ENCODE results near the gene POU6F2. TPM values are rescaled to one million over a fixed set of nuclear protein-coding genes. Genes with fewer than 3 reads are reported as not detected.

The POU6F2 gene
- total RNA-seq, 1 donor from 2014 or later = 9.2 TPM

DNA sequence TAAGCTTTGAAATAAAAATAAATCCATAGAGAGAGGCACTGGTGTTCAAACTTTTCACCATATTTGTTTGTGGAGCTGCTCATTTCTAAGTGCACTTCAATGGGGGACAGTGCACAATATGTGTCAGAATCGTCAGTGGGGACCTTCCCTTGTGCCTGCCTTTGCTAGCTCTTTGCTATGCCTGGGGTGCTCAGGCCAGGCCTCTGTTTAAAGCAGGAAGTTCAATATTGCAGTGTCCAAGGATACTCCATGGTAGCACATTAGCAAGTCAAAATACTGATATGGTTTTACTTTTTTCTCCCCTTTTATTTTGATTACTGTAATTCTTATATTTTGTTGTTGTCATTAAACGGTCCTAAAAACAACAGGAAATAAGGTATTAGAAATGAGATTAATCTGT is 113.4 kb downstream of the POU6F2 start:
- Mint-ChIP-seq H3K4me3 (no peak overlapping the region), H3K4me1 (peaks cover 18% of the 10 kb centered on the region)

DNA sequence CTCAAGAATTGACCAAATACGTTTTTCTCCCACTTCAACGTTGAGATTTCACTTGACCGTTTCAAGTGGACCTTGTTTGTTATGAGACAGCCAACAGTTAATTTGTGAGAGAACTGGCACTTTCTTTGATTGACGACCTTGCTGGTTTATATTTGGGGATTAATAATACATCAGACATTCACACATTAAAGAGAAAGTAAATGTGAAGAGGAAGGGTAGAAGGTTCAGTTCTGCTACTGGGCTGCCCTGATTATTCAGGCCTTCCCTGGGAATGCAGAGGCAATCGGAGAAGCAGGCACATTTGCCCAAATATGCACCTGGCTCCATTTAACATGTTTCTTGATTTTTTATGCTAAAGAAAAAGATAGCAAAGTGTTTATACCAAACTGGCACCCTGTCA is 114.1 kb downstream of the POU6F2 start:
- peaks cover 9% of the 10 kb centered on the region for H3K27me3 Mint-ChIP-seq (ENCODE audit: low read depth)
- H3K9me3 Mint-ChIP-seq = no peaks in the 10 kb centered on the region
- TF ChIP-seq, protein P1, sequence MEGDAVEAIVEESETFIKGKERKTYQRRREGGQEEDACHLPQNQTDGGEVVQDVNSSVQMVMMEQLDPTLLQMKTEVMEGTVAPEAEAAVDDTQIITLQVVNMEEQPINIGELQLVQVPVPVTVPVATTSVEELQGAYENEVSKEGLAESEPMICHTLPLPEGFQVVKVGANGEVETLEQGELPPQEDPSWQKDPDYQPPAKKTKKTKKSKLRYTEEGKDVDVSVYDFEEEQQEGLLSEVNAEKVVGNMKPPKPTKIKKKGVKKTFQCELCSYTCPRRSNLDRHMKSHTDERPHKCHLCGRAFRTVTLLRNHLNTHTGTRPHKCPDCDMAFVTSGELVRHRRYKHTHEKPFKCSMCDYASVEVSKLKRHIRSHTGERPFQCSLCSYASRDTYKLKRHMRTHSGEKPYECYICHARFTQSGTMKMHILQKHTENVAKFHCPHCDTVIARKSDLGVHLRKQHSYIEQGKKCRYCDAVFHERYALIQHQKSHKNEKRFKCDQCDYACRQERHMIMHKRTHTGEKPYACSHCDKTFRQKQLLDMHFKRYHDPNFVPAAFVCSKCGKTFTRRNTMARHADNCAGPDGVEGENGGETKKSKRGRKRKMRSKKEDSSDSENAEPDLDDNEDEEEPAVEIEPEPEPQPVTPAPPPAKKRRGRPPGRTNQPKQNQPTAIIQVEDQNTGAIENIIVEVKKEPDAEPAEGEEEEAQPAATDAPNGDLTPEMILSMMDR (IDR thresholded peaks at IDR 0.05; ENCODE audit: unreplicated experiment) = no peak
- H3K27ac Mint-ChIP-seq = no peak overlapping the region
- no peaks in the 10 kb centered on the region for H3K36me3 Mint-ChIP-seq
- DNase-seq (ENCODE audit: low spot score in 2 of 2, unreplicated experiment in 2 of 2) = no peak
- no peak overlapping the region for H3K4me3 Mint-ChIP-seq
- peaks cover 18% of the 10 kb centered on the region for H3K4me1 Mint-ChIP-seq

More for the DNA sequence above, 113.4 kb downstream of the POU6F2 start:
- TF ChIP-seq, protein P1 (IDR thresholded peaks at IDR 0.05; ENCODE audit: unreplicated experiment) = no peak
- DNase-seq (ENCODE audit: low spot score in 2 of 2, unreplicated experiment in 2 of 2) = no peak
- no peaks in the 10 kb centered on the region for H3K36me3 Mint-ChIP-seq
- no peak overlapping the region for H3K27ac Mint-ChIP-seq
- H3K27me3 Mint-ChIP-seq (ENCODE audit: low read depth) = peaks cover 6% of the 10 kb centered on the region
- no peaks in the 10 kb centered on the region for H3K9me3 Mint-ChIP-seq

DNA sequence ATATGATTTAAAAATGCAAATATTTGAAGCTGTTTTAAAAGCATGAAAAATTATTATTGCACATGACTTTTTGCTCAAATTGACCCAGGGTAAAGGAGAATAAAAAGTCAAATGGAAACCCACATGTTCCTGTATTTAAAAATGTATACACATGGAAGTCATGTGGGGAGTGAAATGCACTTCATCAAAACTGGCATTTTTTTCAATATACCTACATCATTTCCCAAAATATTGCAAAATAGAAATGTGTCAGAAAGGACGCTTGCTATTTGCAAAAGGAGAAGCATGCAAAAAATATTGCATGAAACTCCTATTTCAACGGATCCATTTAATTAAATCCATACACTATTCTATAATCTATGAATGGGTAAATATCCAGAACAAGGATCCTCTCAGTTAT is 117.0 kb downstream of the POU6F2 start:
- Mint-ChIP-seq H3K4me3 (no peak overlapping the region), H3K27me3 (ENCODE audit: low read depth) (peaks cover 9% of the 10 kb centered on the region), H3K36me3 (no peaks in the 10 kb centered on the region), H3K27ac (no peak overlapping the region), H3K9me3 (no peaks in the 10 kb centered on the region), H3K4me1 (peaks cover 10% of the 10 kb centered on the region)
- no peak for DNase-seq (ENCODE audit: low spot score in 2 of 2, unreplicated experiment in 2 of 2)
- TF ChIP-seq, protein P1 (IDR thresholded peaks at IDR 0.05; ENCODE audit: unreplicated experiment) = no peak

DNA sequence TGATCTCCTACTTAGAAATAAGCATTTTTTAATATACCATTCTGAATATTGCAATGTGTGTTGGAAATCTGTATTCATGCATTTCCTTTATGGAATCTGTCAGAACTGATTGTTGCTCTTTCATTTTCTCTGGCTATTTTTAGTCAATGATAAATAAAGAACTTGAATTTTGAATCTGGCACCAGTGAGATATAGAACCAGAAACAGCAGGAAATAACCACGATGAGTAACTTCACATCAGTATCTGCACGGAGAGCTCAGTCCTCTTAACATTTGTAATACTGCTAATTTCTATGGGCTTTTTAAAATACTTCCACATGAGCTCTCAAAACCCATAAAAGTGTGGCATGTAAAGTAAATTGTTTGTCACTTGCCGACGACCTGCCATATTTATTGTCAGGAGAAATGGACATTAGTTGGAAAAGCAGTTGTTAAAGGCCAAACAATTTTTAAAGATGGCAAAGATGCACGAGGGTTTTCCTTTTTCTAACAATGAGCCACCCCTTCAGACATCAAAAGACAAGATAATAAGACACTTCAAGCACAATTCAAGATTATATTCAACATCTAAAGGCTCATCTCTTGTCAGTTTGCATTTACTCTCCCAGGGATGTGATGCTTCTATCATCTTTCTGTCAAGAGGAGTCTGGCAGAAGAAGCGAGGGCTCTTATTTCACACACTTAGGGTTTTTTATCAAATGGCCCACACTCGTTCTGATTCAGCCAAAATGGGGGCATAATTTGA is 118.3 kb downstream of the POU6F2 start:
- TF ChIP-seq, protein P1 (IDR thresholded peaks at IDR 0.05; ENCODE audit: unreplicated experiment) = no peak
- Mint-ChIP-seq H3K4me3 (no peak overlapping the region), H3K36me3 (no peaks in the 10 kb centered on the region), H3K27me3 (ENCODE audit: low read depth) (peaks cover 9% of the 10 kb centered on the region), H3K4me1 (peaks cover 9% of the 10 kb centered on the region), H3K27ac (no peak overlapping the region), H3K9me3 (no peaks in the 10 kb centered on the region)
- DNase-seq (ENCODE audit: low spot score in 2 of 2, unreplicated experiment in 2 of 2) = no peak

DNA sequence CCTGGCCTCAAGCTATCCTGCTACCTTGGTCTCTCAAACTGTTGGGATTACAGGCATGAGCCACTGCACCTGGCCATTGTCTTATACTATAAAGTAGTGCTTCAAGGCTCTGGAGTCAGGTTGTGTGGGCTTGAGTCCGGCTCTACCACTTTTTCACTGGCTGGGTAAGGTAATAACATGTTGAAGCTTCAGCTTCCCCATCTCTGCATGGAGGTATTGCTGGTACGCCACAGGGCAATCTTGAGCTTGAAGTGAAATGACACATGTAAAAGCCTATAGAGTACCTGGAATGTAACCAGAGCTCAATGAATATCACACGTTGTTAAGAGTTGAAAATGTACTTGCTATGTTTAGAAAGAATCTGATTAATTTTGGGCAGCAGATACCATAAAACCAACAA is 120.8 kb downstream of the POU6F2 start:
- H3K4me1 Mint-ChIP-seq = no peaks in the 10 kb centered on the region
- TF ChIP-seq, protein P1 (IDR thresholded peaks at IDR 0.05; ENCODE audit: unreplicated experiment) = no peak
- no peak for DNase-seq (ENCODE audit: low spot score in 2 of 2, unreplicated experiment in 2 of 2)
- H3K9me3 Mint-ChIP-seq = no peaks in the 10 kb centered on the region
- H3K36me3 Mint-ChIP-seq = no peaks in the 10 kb centered on the region
- peaks cover 9% of the 10 kb centered on the region for H3K27me3 Mint-ChIP-seq (ENCODE audit: low read depth)
- H3K4me3 Mint-ChIP-seq = no peak overlapping the region
- no peak overlapping the region for H3K27ac Mint-ChIP-seq

Data from mesothelial cell of epicardium (in vitro differentiated cells).